ENCODE results near the gene TBX4. TPM values are rescaled to one million over a fixed set of nuclear protein-coding genes. Genes with fewer than 3 reads are reported as not detected.

The TBX4 gene
- total and polyA plus RNA-seq, 2 of the 13 experiments (the other 11 are each of a cell fraction or from before 2014, with no cell fraction given) = 0.11 to 1.1 TPM

DNA sequence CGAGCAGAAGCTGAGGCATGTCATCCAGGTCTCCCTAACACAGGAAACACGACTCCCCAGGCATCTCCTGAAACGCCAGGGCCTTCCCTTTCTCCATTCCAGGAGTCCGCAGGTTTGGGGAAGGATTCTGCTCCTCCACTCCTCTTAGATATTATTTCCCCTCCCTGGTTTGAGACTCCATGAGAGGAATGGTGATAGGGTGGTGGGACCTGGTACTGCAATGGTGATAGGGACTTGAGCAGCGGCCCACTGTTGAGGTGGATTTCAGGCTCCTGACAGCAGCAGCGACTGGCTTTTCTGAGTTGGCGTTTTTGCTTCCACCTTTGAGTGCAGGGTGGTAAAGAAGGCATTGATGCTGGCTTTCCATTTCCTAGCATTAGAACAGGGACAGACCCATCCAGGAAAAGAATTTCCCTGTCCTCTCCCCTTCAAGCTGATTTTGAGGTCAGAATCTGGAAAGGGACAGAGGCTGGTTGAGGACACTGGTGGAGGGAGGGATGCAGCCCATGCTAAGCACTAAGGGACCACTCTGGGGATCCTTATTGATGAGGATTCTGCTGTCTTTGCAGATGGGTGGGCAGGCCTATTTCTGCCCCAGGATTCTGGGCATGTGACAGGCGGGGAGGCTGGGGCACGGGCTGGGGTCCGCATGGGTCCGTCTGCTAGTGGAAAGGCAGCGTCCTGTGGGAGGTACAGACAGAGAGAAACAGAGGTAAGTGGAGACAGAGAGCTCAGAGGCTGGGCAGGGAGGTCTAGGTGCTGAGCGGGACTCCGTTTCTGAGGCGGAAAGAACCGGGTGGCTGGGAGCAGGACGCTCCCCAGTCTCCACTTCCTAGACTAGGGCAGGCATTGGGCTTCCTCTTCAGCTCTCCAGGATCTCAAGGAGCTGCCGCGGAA, 1.3 kb upstream of the TBX4 start:
- no peaks in the 10 kb centered on the region for H3K9me3 ChIP-seq (ENCODE audit: low read length)
- no peak for FAIRE-seq

More for the DNA sequence above, 1.3 kb upstream of the TBX4 start:
- peak; percentile 41 for ATAC-seq
- Histone ChIP-seq H3K9ac (ENCODE audit: insufficient read depth, low read depth, low read length) (no peak overlapping the region), H3K79me2 (ENCODE audit: insufficient read depth, low read length) (no peaks in the 10 kb centered on the region), H3K36me3 (replicated peaks in 1 of 2; ENCODE audit: control insufficient read depth in 1 of 2, insufficient read depth in 2 of 2, low read length in 2 of 2) (no peaks in the 10 kb centered on the region), H3K27me3 (ENCODE audit: control insufficient read depth in 1 of 2, insufficient read depth in 2 of 2, low read length in 2 of 2) (no peaks in the 10 kb centered on the region), H3K4me2 (ENCODE audit: low read depth, low read length) (no peak overlapping the region), H3K4me1 (ENCODE audit: insufficient read depth, low read length) (peaks cover 19% of the 10 kb centered on the region), H3K27ac (ENCODE audit: extremely low read length, insufficient read depth, low read length) (no peak overlapping the region), H4K20me1 (ENCODE audit: insufficient read depth, low read length) (no peaks in the 10 kb centered on the region), H3K4me3 (replicated peaks in 1 of 3; ENCODE audit: insufficient read depth in 1 of 3, low read depth in 2 of 3, low read length in 3 of 3) (no peak overlapping the region), H2AFZ (ENCODE audit: low read length) (no peak overlapping the region)
- 85% methylated on average over 19 of the region's 19 CpGs for WGBS (ENCODE audit: low lambda C conversion rate)
- in situ Hi-C loops (cut with HindIII; ENCODE audit: extremely low pct_ligation_motif_present, low pct_unique_long_range_greater_than_20kb) = no loop called here
- ChIA-PET CTCF (ENCODE audit: low intra/inter-chr PET ratio, low total read pairs) (no interaction called here), POLR2A (no interaction called here)
- no TSS peak for BruUV-seq (replicated peaks)
- DNase-seq (ENCODE audit: low spot score) = no peak
- no peak for TF ChIP-seq MTF2 (CRISPR knock-in tag; IDR thresholded peaks at IDR 0.05; ENCODE audit: borderline replicate concordance)
- TF ChIP-seq ZNF672 (CRISPR knock-in tag; IDR thresholded peaks at IDR 0.05) = no peak
- TF ChIP-seq MATR3 (CRISPR knock-in tag; IDR thresholded peaks at IDR 0.05) = no peak
- TF ChIP-seq NRL (CRISPR knock-in tag; IDR thresholded peaks at IDR 0.05; ENCODE audit: borderline replicate concordance) = no peak
- TF ChIP-seq KLF15 (CRISPR knock-in tag; IDR thresholded peaks at IDR 0.05; ENCODE audit: borderline replicate concordance) = no peak
- TF ChIP-seq RELA (CRISPR knock-in tag; IDR thresholded peaks at IDR 0.05) = no peak
- no peak for TF ChIP-seq ADNP (CRISPR knock-in tag; IDR thresholded peaks at IDR 0.05)
- TF ChIP-seq, protein P1, sequence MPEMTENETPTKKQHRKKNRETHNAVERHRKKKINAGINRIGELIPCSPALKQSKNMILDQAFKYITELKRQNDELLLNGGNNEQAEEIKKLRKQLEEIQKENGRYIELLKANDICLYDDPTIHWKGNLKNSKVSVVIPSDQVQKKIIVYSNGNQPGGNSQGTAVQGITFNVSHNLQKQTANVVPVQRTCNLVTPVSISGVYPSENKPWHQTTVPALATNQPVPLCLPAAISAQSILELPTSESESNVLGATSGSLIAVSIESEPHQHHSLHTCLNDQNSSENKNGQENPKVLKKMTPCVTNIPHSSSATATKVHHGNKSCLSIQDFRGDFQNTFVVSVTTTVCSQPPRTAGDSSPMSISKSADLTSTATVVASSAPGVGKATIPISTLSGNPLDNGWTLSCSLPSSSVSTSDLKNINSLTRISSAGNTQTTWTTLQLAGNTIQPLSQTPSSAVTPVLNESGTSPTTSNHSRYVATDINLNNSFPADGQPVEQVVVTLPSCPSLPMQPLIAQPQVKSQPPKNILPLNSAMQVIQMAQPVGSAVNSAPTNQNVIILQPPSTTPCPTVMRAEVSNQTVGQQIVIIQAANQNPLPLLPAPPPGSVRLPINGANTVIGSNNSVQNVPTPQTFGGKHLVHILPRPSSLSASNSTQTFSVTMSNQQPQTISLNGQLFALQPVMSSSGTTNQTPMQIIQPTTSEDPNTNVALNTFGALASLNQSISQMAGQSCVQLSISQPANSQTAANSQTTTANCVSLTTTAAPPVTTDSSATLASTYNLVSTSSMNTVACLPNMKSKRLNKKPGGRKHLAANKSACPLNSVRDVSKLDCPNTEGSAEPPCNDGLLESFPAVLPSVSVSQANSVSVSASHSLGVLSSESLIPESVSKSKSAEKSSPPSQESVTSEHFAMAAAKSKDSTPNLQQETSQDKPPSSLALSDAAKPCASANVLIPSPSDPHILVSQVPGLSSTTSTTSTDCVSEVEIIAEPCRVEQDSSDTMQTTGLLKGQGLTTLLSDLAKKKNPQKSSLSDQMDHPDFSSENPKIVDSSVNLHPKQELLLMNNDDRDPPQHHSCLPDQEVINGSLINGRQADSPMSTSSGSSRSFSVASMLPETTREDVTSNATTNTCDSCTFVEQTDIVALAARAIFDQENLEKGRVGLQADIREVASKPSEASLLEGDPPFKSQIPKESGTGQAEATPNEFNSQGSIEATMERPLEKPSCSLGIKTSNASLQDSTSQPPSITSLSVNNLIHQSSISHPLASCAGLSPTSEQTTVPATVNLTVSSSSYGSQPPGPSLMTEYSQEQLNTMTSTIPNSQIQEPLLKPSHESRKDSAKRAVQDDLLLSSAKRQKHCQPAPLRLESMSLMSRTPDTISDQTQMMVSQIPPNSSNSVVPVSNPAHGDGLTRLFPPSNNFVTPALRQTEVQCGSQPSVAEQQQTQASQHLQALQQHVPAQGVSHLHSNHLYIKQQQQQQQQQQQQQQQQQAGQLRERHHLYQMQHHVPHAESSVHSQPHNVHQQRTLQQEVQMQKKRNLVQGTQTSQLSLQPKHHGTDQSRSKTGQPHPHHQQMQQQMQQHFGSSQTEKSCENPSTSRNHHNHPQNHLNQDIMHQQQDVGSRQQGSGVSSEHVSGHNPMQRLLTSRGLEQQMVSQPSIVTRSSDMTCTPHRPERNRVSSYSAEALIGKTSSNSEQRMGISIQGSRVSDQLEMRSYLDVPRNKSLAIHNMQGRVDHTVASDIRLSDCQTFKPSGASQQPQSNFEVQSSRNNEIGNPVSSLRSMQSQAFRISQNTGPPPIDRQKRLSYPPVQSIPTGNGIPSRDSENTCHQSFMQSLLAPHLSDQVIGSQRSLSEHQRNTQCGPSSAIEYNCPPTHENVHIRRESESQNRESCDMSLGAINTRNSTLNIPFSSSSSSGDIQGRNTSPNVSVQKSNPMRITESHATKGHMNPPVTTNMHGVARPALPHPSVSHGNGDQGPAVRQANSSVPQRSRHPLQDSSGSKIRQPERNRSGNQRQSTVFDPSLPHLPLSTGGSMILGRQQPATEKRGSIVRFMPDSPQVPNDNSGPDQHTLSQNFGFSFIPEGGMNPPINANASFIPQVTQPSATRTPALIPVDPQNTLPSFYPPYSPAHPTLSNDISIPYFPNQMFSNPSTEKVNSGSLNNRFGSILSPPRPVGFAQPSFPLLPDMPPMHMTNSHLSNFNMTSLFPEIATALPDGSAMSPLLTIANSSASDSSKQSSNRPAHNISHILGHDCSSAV (CRISPR knock-in tag; IDR thresholded peaks at IDR 0.05; ENCODE audit: borderline replicate concordance) = no peak
- TF ChIP-seq ZNF101 (CRISPR knock-in tag; IDR thresholded peaks at IDR 0.05; ENCODE audit: borderline replicate concordance, low read depth) = no peak
- TF ChIP-seq SOX5 (CRISPR knock-in tag; IDR thresholded peaks at IDR 0.05; ENCODE audit: borderline replicate concordance) = no peak
- no peak for TF ChIP-seq NCOR1 (IDR thresholded peaks at IDR 0.05; ENCODE audit: borderline replicate concordance, low read length)
- no peak for TF ChIP-seq NAIF1 (CRISPR knock-in tag; IDR thresholded peaks at IDR 0.05; ENCODE audit: borderline replicate concordance)
- TF ChIP-seq ZBTB7B (CRISPR knock-in tag; IDR thresholded peaks at IDR 0.05) = no peak
- TF ChIP-seq HMG20B (CRISPR knock-in tag; conservative IDR thresholded peaks at IDR 0.05) = no peak
- TF ChIP-seq NCOA2 (CRISPR knock-in tag; IDR thresholded peaks at IDR 0.05) = no peak
- no peak for TF ChIP-seq PCBP2 (optimal IDR thresholded peaks at IDR 0.05; ENCODE audit: low read depth, low read length, poor library complexity, severe bottlenecking)
- TF ChIP-seq MBD4 (IDR thresholded peaks at IDR 0.05; ENCODE audit: borderline replicate concordance, low read length) = no peak
- TF ChIP-seq RORA (CRISPR knock-in tag; IDR thresholded peaks at IDR 0.05) = no peak
- intact Hi-C loops (cut with micrococcal nuclease; ENCODE audit: unreplicated experiment) = no loop called here

All from HepG2 (cell line).